ENCODE results near the gene HOXC5.

The HOXC5 gene

GRCh38 chr12:54053003-54053750 is 20.3 kb downstream of the HOXC5 start:
- no peak for TF ChIP-seq ZFX (IDR thresholded peaks at IDR 0.05; ENCODE audit: borderline replicate concordance)
- TF ChIP-seq CTCF (IDR thresholded peaks at IDR 0.05) = no peak
- H3K27ac ChIP-seq = no peak overlapping the region

- TF ChIP-seq ZFX (IDR thresholded peaks at IDR 0.05; ENCODE audit: borderline replicate concordance) = no peak
- TF ChIP-seq CTCF (IDR thresholded peaks at IDR 0.05) = no peak
These were observed 21.2 kb downstream of the HOXC5 start, which contains the start of gene HOXC4 for GRCh38 chr12:54053751-54054741. TSS of gene HOXC4 (plus strand) at chr12:54053835. CDS start at chr12:54053923, 88 bp downstream.

GRCh38 chr12:54054742-54055194 is 21.9 kb downstream of the HOXC5 start:
- H3K27ac ChIP-seq = no peak overlapping the region
- no peak for TF ChIP-seq ZFX (IDR thresholded peaks at IDR 0.05; ENCODE audit: borderline replicate concordance)
- no peak for TF ChIP-seq CTCF (IDR thresholded peaks at IDR 0.05)

More at GRCh38 chr12:54053751-54054741, 21.2 kb downstream of the HOXC5 start, which contains the start of gene HOXC4:
- H3K27ac ChIP-seq = no peak within 1 kb of the TSS

- no peak overlapping the region for H3K27ac ChIP-seq
- no peak for TF ChIP-seq ZFX (IDR thresholded peaks at IDR 0.05; ENCODE audit: borderline replicate concordance)
- no peak for TF ChIP-seq CTCF (IDR thresholded peaks at IDR 0.05)
These were observed 22.7 kb downstream of the HOXC5 start for GRCh38 chr12:54055552-54055951.

- no peak for TF ChIP-seq ZFX (IDR thresholded peaks at IDR 0.05; ENCODE audit: borderline replicate concordance)
- no peak for TF ChIP-seq CTCF (IDR thresholded peaks at IDR 0.05)
- no peak overlapping the region for H3K27ac ChIP-seq
These were observed 23.3 kb downstream of the HOXC5 start for GRCh38 chr12:54056110-54056509.

GRCh38 chr12:54058128-54058768 is 25.4 kb downstream of the HOXC5 start:
- H3K27ac ChIP-seq = no peak overlapping the region
- TF ChIP-seq CTCF (IDR thresholded peaks at IDR 0.05) (no peak), ZFX (IDR thresholded peaks at IDR 0.05; ENCODE audit: borderline replicate concordance) (no peak)
